Mononuclear cell (primary cell): ENCODE measurements around the gene CMAS. TPM values are rescaled to one million over a fixed set of nuclear protein-coding genes. Genes with fewer than 3 reads are reported as not detected.
"Not testable (repeated sequence)": the region's sequence is repeated elsewhere in the genome, so short reads cannot be mapped to it uniquely, and the experiment has no call there.

Experiments
- H3K27me3 ChIP-seq: 2 replicates; pipeline ENCODE4 v1.6.0; 2011; ENCODE audit warnings: low read length, control low read depth; ENCODE audit not compliant: insufficient read depth
- H3K4me1 ChIP-seq: 2 replicates; pipeline ENCODE4 v1.5.1; 2011; ENCODE audit warnings: mild to moderate bottlenecking, low read length, control low read depth; ENCODE audit not compliant: insufficient read depth
- H3K4me3 ChIP-seq: 2 replicates; pipeline ENCODE4 v1.5.1; 2011; ENCODE audit warnings: mild to moderate bottlenecking, low read length, moderate library complexity
- H3K9me3 ChIP-seq: 2 replicates; pipeline ENCODE4 v1.5.1; 2011; ENCODE audit warnings: low read depth, mild to moderate bottlenecking, control low read depth, low read length
- total RNA-seq: library from RNA; depleted of rRNA; stranded (reverse); fragments of >200 nt; gene quantifications from one replicate; pipeline ENCODE4 v1.2.3, GENCODE V29; 2012

CMAS gene
- total RNA-seq, 1 donor = 5.8 TPM

- Histone ChIP-seq H3K27me3 (no peaks in the 10 kb centered on the region), H3K4me3 (no peak overlapping the region), H3K9me3 (no peaks in the 10 kb centered on the region), H3K4me1 (no peaks in the 10 kb centered on the region)
These were observed 8.1 kb upstream of the CMAS start for GRCh38 chr12:22037947-22038346.

GRCh38 chr12:22038734-22039133 lies 7.3 kb upstream of the CMAS start:
- Histone ChIP-seq H3K9me3 (no peaks in the 10 kb centered on the region), H3K4me3 (no peak overlapping the region), H3K4me1 (no peaks in the 10 kb centered on the region), H3K27me3 (no peaks in the 10 kb centered on the region)

- Histone ChIP-seq H3K27me3 (no peaks in the 10 kb centered on the region), H3K4me1 (no peaks in the 10 kb centered on the region), H3K9me3 (no peaks in the 10 kb centered on the region), H3K4me3 (no peak overlapping the region)
These were observed 6.7 kb upstream of the CMAS start for GRCh38 chr12:22039361-22039760.

GRCh38 chr12:22042976-22043669 lies 2.9 kb upstream of the CMAS start:
- H3K4me1 ChIP-seq = peaks cover 10% of the 10 kb centered on the region
- H3K27me3 ChIP-seq = no peaks in the 10 kb centered on the region
- no peaks in the 10 kb centered on the region for H3K9me3 ChIP-seq
- no peak overlapping the region for H3K4me3 ChIP-seq

- no peak overlapping the region for H3K4me3 ChIP-seq
- no peaks in the 10 kb centered on the region for H3K27me3 ChIP-seq
- H3K4me1 ChIP-seq = peaks cover 10% of the 10 kb centered on the region
- H3K9me3 ChIP-seq = no peaks in the 10 kb centered on the region
These were observed 2.1 kb upstream of the CMAS start for GRCh38 chr12:22043943-22044342.

GRCh38 chr12:22044391-22044790 lies 1.6 kb upstream of the CMAS start:
- Histone ChIP-seq H3K4me3 (no peak overlapping the region), H3K27me3 (no peaks in the 10 kb centered on the region), H3K9me3 (no peaks in the 10 kb centered on the region), H3K4me1 (peaks cover 10% of the 10 kb centered on the region)

GRCh38 chr12:22046968-22047390 lies 961 bp downstream of the CMAS start:
- Histone ChIP-seq H3K27me3 (no peaks in the 10 kb centered on the region), H3K9me3 (no peaks in the 10 kb centered on the region), H3K4me3 (peak overlapping the region; percentile 86), H3K4me1 (peaks cover 10% of the 10 kb centered on the region)

- Histone ChIP-seq H3K9me3 (no peaks in the 10 kb centered on the region), H3K27me3 (no peaks in the 10 kb centered on the region), H3K4me1 (peaks cover 10% of the 10 kb centered on the region), H3K4me3 (no peak overlapping the region)
These were observed 1.5 kb downstream of the CMAS start for GRCh38 chr12:22047494-22047893.

- Histone ChIP-seq H3K9me3 (no peaks in the 10 kb centered on the region), H3K4me1 (peaks cover 10% of the 10 kb centered on the region), H3K27me3 (no peaks in the 10 kb centered on the region), H3K4me3 (no peak overlapping the region)
These were observed 2.5 kb downstream of the CMAS start for GRCh38 chr12:22048351-22049041.

GRCh38 chr12:22050078-22050477 lies 4.1 kb downstream of the CMAS start:
- Histone ChIP-seq H3K27me3 (no peaks in the 10 kb centered on the region), H3K4me3 (no peak overlapping the region), H3K4me1 (peaks cover 10% of the 10 kb centered on the region), H3K9me3 (no peaks in the 10 kb centered on the region)

GRCh38 chr12:22051114-22051698 lies 5.2 kb downstream of the CMAS start:
- H3K9me3 ChIP-seq = no peaks in the 10 kb centered on the region
- H3K27me3 ChIP-seq = no peaks in the 10 kb centered on the region
- H3K4me1 ChIP-seq = peaks cover 10% of the 10 kb centered on the region
- H3K4me3 ChIP-seq = no peak overlapping the region

GRCh38 chr12:22052994-22053393 lies 7.0 kb downstream of the CMAS start:
- not testable (repeated sequence) for H3K4me1 ChIP-seq, H3K4me3 ChIP-seq, H3K9me3 ChIP-seq, H3K27me3 ChIP-seq

GRCh38 chr12:22054155-22054554 lies 8.1 kb downstream of the CMAS start:
- Histone ChIP-seq H3K4me1 (no peaks in the 10 kb centered on the region), H3K9me3 (no peaks in the 10 kb centered on the region), H3K27me3 (no peaks in the 10 kb centered on the region), H3K4me3 (no peak overlapping the region)

GRCh38 chr12:22056607-22057006 lies 10.6 kb downstream of the CMAS start:
- no peak overlapping the region for H3K4me3 ChIP-seq
- no peaks in the 10 kb centered on the region for H3K27me3 ChIP-seq
- H3K4me1 ChIP-seq = peaks cover 8% of the 10 kb centered on the region
- no peaks in the 10 kb centered on the region for H3K9me3 ChIP-seq

GRCh38 chr12:22059976-22060647 lies 14.1 kb downstream of the CMAS start:
- Histone ChIP-seq H3K4me1 (peaks cover 8% of the 10 kb centered on the region), H3K9me3 (no peaks in the 10 kb centered on the region), H3K4me3 (no peak overlapping the region), H3K27me3 (no peaks in the 10 kb centered on the region)
